GM13977 (cell line): ENCODE data around the gene CCDC57.

Experiments
- DNase-seq: peaks from one replicate; pipeline ENCODE4 v3.0.0; 2012; ENCODE audit warnings: low spot score
- CTCF ChIP-seq: IDR thresholded peaks from 2 replicates; pipeline ENCODE4 v1.5.1; 2012; ENCODE audit warnings: mild to moderate bottlenecking, control low read depth; ENCODE audit not compliant: insufficient read depth; ENCODE audit errors: extremely low read depth, missing control alignments
- in situ Hi-C: fragments of 300-500 bp; cut with MboI; formaldehyde crosslinking; loops from one replicate; pipeline ENCODE4 v1.12.0; 2022; ENCODE audit warnings: low sequenced_read_pairs, low pct_unique_long_range_greater_than_20kb, mixed read lengths, inconsistent platforms; ENCODE audit not compliant: unreplicated experiment

CCDC57 gene

DNA sequence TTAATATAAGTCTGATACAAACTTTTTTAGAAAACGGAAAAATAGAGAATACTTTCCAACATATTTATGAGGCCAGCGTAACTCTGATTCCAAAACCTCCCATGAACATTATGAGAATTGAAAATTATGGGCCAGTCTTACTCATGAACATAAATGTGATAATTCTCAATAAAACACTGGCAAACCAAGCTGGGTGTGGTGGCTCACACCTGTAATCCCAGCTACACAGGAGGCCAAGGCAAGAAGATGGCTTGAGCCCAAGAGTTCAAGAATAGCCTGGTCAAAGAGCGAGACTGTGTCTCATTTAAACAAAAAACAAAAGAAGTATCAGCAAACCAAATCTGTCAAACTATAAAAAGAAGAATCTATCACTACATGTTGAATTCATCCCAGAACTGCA, 47.8 kb downstream of the CCDC57 start:
- in situ Hi-C loops, result loop anchor here (10.0 kb wide), 1 partner anchor 130 kb away; the partner anchor contains the start of genes DCXR and RAC3

GRCh38 chr17:82161216-82161615, 51.4 kb downstream of the CCDC57 start:
- in situ Hi-C loops, result loop anchor here (10.0 kb wide), 1 partner anchor 126 kb away; the partner anchor contains the start of genes DCXR and RAC3
- no peak for DNase-seq
- no peak for TF ChIP-seq CTCF

More for the DNA sequence above, 47.8 kb downstream of the CCDC57 start:
- no peak for TF ChIP-seq CTCF
- DNase-seq, result no peak

- no peak for DNase-seq
- in situ Hi-C loops, result loop anchor here (10.0 kb wide), 1 partner anchor 125 kb away; the partner anchor contains the start of genes DCXR and RAC3
- no peak for TF ChIP-seq CTCF
Measured at GRCh38 chr17:82160075-82160474, 52.6 kb downstream of the CCDC57 start.

GRCh38 chr17:82158825-82159224, 53.8 kb downstream of the CCDC57 start:
- no peak for DNase-seq
- in situ Hi-C loops, result no loop called here
- no peak for TF ChIP-seq CTCF

DNA sequence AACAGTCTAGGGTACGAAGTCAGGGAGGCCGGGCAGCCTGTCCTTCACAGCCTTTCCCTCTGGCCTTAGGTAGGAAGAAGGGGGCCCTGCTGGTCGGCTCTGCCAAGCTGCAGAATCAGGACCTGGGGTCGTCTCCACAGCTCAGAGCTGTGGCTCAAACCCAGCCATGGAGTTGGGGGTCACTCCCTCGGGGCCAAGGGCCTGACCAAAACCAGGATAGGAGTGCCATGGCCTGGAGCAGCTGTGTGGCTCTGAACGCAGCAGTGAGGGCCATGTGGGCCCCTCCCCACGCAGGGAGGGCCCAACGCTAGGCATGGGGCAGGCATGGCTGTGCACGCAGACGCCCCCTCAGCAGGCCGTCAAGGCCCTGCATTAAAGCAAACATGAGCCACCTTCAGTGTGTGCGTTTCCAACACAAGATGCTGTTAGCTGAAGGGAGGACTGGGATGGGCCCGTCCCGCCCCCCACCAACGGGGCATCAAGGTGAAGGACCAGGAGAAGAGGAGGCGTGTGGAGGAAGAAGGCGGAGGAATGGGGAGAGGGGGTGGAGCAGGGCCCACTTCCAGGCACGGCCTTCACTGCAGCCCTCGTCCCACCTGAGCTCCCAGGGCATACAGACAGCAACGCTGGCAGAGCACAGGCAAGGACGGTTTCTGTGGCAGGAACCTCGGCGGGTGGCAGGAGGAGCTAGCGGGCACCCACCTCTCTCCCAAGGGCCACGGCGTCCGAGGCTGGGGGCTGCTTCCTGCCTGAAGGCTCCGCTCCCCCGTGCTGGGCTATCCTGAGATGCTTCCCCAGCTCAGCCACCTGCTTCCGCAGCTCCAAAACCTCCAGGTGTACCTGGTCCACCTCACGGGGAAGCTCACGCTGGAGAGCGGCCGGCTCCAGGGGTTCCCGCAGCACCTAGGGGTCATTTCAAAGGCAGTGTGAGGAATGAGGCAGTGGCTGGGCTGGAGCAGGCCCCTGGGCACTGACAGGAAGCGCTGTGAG, 55.3 kb downstream of the CCDC57 start:
- TF ChIP-seq CTCF, result no peak
- no peak for DNase-seq
- in situ Hi-C loops, result no loop called here

DNA sequence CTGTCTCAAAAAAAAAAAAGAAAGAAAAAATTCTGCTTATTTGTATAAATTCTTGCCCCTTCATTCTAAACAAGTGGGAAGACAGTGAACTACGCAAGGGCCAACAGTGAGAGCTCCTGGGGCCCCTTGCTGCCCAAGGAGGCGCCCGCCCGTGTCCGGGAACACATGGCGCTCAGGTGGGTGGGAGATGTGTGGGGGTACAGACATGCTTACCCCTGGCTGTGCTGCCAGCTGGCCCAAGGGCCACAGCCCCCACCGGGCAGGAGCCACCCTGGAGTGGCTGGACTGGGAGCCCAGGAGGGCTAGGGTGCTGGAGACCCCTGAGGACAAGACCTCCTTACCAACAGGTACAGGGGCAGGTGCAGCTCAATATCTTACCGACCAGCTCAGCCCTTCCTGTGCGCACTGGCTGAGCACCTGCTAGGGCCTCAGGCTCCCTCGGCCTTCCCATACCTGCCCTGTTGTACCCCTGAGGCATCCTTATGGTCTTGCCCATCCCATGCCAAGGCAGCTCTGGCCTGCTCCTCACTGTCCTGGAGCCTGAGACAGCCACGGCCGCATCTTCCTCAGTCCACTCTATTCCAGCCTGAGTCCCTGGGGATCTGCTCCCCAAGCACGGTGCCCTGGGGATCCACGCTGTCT, 56.2 kb downstream of the CCDC57 start:
- no peak for DNase-seq
- no peak for TF ChIP-seq CTCF
- in situ Hi-C loops, result no loop called here
